Effector memory CD4-positive, alpha-beta T cell (primary cell): ENCODE results near the gene MAML2.

Source experiments
- DNase-seq, 3 donors: peaks; one replicate each; pipeline ENCODE4 v3.0.0-alpha.2; 2020
- H3K27ac ChIP-seq: 2 replicates; pipeline ENCODE4 v1.7.0; 2013; ENCODE audit warnings: mild to moderate bottlenecking, low read length, moderate library complexity; ENCODE audit not compliant: insufficient read depth, poor library complexity, severe bottlenecking
- H3K27me3 ChIP-seq: replicated peaks from 2 replicates; pipeline ENCODE4 v1.7.0; 2013; ENCODE audit warnings: mild to moderate bottlenecking, low read length; ENCODE audit not compliant: insufficient read depth, control insufficient read depth, poor library complexity, severe bottlenecking
- H3K36me3 ChIP-seq: 2 replicates; pipeline ENCODE4 v1.7.0; 2013; ENCODE audit warnings: mild to moderate bottlenecking, low read length, moderate library complexity; ENCODE audit not compliant: control insufficient read depth, insufficient read depth
- H3K4me1 ChIP-seq: 2 replicates; pipeline ENCODE4 v1.7.0; 2013; ENCODE audit warnings: low read length, mild to moderate bottlenecking; ENCODE audit not compliant: control insufficient read depth, insufficient read depth, poor library complexity, severe bottlenecking
- H3K4me3 ChIP-seq: 2 replicates; pipeline ENCODE4 v1.7.0; 2013; ENCODE audit warnings: low read length, low read depth, mild to moderate bottlenecking; ENCODE audit not compliant: insufficient read depth, poor library complexity, severe bottlenecking
- H3K9me3 ChIP-seq: 2 replicates; pipeline ENCODE4 v1.7.0; 2013; ENCODE audit warnings: mild to moderate bottlenecking, low read length, moderate library complexity; ENCODE audit not compliant: control insufficient read depth

MAML2 gene

DNA sequence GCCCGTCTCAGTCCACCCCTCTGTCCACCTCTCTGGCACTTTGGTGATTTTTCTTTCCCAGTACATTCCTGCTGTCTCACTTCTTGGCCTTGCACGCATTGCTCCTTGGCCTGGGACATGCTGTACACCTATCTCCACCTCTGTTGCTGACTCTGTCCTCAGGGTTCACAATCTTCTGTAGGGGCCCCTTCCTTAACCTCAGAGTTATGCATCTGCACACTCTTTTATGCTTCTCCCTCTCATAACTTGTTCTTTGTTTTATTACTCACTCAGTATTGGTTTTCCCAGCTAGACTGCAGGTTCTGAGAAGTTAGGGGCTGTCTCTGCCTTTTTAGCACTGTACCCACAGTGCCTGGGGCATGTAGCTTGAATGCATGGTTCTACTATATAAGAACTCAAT is 279.9 kb downstream of the MAML2 start:
- Histone ChIP-seq H3K4me1 (no peaks in the 10 kb centered on the region), H3K27ac (no peak overlapping the region), H3K27me3 (no peaks in the 10 kb centered on the region), H3K4me3 (no peak overlapping the region), H3K9me3 (no peaks in the 10 kb centered on the region), H3K36me3 (no peaks in the 10 kb centered on the region)
- DNase-seq, result no peak

GRCh38 chr11:96062134-96062533 is 280.9 kb downstream of the MAML2 start:
- Histone ChIP-seq H3K27me3 (no peaks in the 10 kb centered on the region), H3K4me1 (no peaks in the 10 kb centered on the region), H3K27ac (no peak overlapping the region), H3K4me3 (no peak overlapping the region), H3K9me3 (no peaks in the 10 kb centered on the region), H3K36me3 (no peaks in the 10 kb centered on the region)
- DNase-seq, result no peak

DNA sequence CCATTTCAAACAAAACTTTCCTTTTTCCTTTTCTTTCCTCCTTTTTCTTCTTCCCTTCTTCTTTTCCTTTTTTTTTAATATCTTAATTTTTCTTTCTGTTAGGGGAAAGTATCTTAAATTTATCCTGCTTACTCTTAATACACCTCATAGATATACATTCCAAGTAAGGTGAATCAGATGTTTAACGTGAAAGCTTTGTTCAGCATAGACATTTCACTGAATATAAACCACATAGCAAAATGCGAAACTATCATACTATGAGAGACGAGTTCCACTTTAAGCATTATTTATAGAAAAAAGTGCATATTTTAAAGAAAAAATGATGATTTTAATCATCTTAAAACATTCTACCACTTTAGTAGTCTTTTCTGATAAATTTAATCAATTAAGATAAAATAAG is 281.3 kb downstream of the MAML2 start:
- no peaks in the 10 kb centered on the region for H3K27me3 ChIP-seq
- H3K4me3 ChIP-seq, result no peak overlapping the region
- no peaks in the 10 kb centered on the region for H3K36me3 ChIP-seq
- no peaks in the 10 kb centered on the region for H3K4me1 ChIP-seq
- no peak for DNase-seq
- no peaks in the 10 kb centered on the region for H3K9me3 ChIP-seq
- H3K27ac ChIP-seq, result no peak overlapping the region

GRCh38 chr11:96061069-96061468 is 281.9 kb downstream of the MAML2 start:
- H3K9me3 ChIP-seq, result no peaks in the 10 kb centered on the region
- H3K27ac ChIP-seq, result no peak overlapping the region
- no peak overlapping the region for H3K4me3 ChIP-seq
- H3K4me1 ChIP-seq, result no peaks in the 10 kb centered on the region
- no peaks in the 10 kb centered on the region for H3K36me3 ChIP-seq
- no peaks in the 10 kb centered on the region for H3K27me3 ChIP-seq
- DNase-seq, result no peak

- H3K27me3 ChIP-seq, result no peaks in the 10 kb centered on the region
- H3K4me3 ChIP-seq, result no peak overlapping the region
- DNase-seq, result no peak
- H3K9me3 ChIP-seq, result no peaks in the 10 kb centered on the region
- no peak overlapping the region for H3K27ac ChIP-seq
- no peaks in the 10 kb centered on the region for H3K4me1 ChIP-seq
- H3K36me3 ChIP-seq, result no peaks in the 10 kb centered on the region
These were observed 285.5 kb downstream of the MAML2 start for GRCh38 chr11:96057502-96057901.

GRCh38 chr11:96056576-96056975 is 286.4 kb downstream of the MAML2 start:
- H3K27ac ChIP-seq, result no peak overlapping the region
- no peak for DNase-seq
- no peak overlapping the region for H3K4me3 ChIP-seq
- H3K27me3 ChIP-seq, result no peaks in the 10 kb centered on the region
- H3K9me3 ChIP-seq, result no peaks in the 10 kb centered on the region
- no peaks in the 10 kb centered on the region for H3K36me3 ChIP-seq
- no peaks in the 10 kb centered on the region for H3K4me1 ChIP-seq

- Histone ChIP-seq H3K27ac (no peak overlapping the region), H3K4me1 (no peaks in the 10 kb centered on the region), H3K27me3 (no peaks in the 10 kb centered on the region), H3K9me3 (no peaks in the 10 kb centered on the region), H3K4me3 (no peak overlapping the region), H3K36me3 (no peaks in the 10 kb centered on the region)
- no peak for DNase-seq
These were observed 287.1 kb downstream of the MAML2 start for GRCh38 chr11:96055706-96056387.

DNA sequence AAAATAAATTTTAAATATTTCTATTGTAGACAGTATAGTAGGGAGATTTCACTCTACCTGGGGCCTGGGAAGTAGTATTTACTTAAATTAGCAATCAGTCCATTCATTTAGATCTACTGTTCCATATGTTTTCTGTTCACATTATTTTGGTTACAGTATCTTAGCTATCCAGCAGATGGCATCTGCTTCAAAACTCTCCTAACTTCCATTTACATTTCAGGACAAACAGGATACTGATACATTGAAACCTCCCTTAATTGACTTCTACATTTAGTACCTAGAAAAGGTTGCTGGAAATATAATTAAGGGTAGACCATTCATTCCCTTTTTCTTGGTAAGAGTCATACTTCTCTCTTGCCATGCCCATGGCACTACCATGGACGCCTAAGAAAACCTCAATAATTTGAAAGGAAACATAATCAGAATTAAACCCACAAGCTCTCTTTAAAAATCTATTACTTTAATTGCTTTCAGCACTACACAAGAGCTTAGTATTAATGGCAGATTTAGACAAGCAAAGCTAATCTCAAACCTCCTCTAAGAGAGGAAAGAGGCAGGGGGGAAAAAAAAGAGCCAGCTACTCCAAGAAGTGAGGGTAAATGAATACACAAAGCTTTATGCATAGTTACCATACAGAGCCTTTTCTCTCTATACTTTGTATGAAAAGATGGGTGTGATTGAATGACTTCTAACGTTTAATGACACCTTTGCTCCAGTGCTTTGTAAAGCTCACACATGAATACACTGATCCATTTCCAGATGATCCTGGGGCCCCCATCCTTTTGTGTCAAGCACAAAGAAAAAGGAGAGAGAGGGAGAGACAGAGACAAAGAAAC is 287.9 kb downstream of the MAML2 start:
- no peaks in the 10 kb centered on the region for H3K9me3 ChIP-seq
- H3K4me3 ChIP-seq, result no peak overlapping the region
- H3K36me3 ChIP-seq, result no peaks in the 10 kb centered on the region
- DNase-seq, result no peak
- H3K27ac ChIP-seq, result no peak overlapping the region
- H3K27me3 ChIP-seq, result no peaks in the 10 kb centered on the region
- H3K4me1 ChIP-seq, result no peaks in the 10 kb centered on the region

GRCh38 chr11:96052921-96053651 is 289.9 kb downstream of the MAML2 start:
- Histone ChIP-seq H3K4me1 (no peaks in the 10 kb centered on the region), H3K27ac (no peak overlapping the region), H3K4me3 (no peak overlapping the region), H3K27me3 (no peaks in the 10 kb centered on the region), H3K36me3 (no peaks in the 10 kb centered on the region), H3K9me3 (no peaks in the 10 kb centered on the region)
- DNase-seq, result no peak

GRCh38 chr11:96051820-96052219 is 291.2 kb downstream of the MAML2 start:
- no peak for DNase-seq
- Histone ChIP-seq H3K27ac (no peak overlapping the region), H3K4me3 (no peak overlapping the region), H3K4me1 (no peaks in the 10 kb centered on the region), H3K27me3 (no peaks in the 10 kb centered on the region), H3K36me3 (no peaks in the 10 kb centered on the region), H3K9me3 (no peaks in the 10 kb centered on the region)
